ENCODE measurements around the gene FERMT2.

FERMT2 gene

DNA sequence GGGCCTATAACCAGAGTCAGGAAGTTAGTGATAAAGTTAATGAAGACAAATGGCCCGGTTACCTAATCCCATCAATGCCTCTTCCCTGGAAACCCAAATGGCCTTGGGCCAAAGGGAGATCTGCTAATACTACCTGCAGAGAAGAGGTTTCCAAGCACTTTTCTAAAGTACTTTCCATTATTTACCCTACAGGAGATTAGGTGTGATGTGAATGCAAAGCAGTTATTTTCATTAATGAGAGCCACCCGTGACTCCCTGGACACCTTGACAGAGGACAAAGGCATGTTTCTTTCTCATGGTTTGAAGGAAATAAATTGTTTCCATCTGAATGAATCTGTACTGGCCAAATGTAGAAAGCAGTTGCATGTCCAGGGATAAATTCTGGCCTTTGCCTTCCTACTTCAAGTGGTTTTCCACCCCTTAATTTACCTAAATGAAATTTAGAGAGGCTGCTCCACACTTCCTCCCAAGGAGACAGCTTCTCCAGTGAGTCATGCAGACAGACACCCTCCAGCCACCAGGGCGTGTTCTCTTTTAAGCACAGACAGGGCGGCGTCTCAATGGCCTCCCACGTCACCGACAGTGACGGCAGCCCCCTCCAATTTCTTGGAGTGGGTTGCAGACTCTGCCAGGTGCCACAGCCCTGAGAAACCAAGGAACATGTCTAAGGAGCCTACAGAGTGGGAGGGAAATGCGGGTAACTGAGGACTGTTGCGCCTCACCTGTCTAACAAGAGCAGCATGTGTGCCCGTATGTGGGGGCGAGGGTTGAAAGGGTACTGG lies 115.5 kb downstream of the FERMT2 start:
- FAIRE-seq: no peak
- TF ChIP-seq POLR2AphosphoS5 (IDR thresholded peaks at IDR 0.05; ENCODE audit: low read depth, low read length) (no peak), POLR2A (IDR thresholded peaks at IDR 0.05; ENCODE audit: low read depth, low read length) (no peak), TAF1 (IDR thresholded peaks at IDR 0.05; ENCODE audit: borderline replicate concordance, low read depth, low read length) (no peak)

DNA sequence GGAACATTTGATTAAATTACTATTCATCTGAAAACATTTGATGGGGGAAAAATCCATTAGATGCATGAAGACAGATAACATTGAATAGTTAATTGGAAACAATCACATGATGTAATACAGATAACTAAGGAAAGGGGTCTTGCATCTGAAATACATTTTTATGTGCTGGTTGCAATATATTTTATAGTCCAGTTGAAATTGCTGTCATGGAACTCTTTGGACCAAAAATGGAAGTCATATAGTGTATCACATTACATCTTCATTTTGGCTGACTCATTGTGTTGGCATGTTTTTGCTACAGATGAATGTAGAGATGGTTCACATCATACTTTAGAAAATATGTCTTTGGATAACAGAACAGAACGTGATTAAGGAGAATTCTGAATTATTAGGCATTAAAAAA lies 116.4 kb downstream of the FERMT2 start:
- DNase-seq (ENCODE audit: insufficient read length) (no peak), FAIRE-seq (no peak)
- TF ChIP-seq TAF1 (IDR thresholded peaks at IDR 0.05; ENCODE audit: borderline replicate concordance, low read depth, low read length) (no peak), POLR2AphosphoS5 (IDR thresholded peaks at IDR 0.05; ENCODE audit: low read depth, low read length) (no peak), POLR2A (IDR thresholded peaks at IDR 0.05; ENCODE audit: low read depth, low read length) (no peak)

More for the DNA sequence above, 115.5 kb downstream of the FERMT2 start:
- no peak for DNase-seq (ENCODE audit: insufficient read length)

DNA sequence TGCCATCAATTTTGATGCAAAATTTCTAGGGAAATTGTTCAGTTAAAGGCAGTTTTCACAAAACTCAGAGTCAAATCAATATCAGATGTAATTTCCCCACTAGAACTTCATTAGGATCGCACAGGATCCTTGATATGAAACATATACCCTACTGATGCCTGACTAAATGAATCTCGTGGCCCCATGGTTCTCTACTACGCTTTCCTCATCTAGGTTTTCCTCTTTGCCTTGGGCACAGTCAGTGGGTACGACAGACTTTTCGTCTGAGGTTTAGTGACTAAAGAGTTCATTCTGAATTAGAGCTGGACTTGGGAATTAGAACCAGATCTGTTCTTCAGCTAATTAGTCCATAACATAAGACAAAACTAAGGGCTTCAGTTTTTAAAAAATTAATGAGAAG lies 117.0 kb downstream of the FERMT2 start:
- no peak for TF ChIP-seq TAF1 (IDR thresholded peaks at IDR 0.05; ENCODE audit: borderline replicate concordance, low read depth, low read length)
- no peak for TF ChIP-seq POLR2AphosphoS5 (IDR thresholded peaks at IDR 0.05; ENCODE audit: low read depth, low read length)
- no peak for TF ChIP-seq POLR2A (IDR thresholded peaks at IDR 0.05; ENCODE audit: low read depth, low read length)
- FAIRE-seq (no peak), DNase-seq (ENCODE audit: insufficient read length) (no peak)

DNA sequence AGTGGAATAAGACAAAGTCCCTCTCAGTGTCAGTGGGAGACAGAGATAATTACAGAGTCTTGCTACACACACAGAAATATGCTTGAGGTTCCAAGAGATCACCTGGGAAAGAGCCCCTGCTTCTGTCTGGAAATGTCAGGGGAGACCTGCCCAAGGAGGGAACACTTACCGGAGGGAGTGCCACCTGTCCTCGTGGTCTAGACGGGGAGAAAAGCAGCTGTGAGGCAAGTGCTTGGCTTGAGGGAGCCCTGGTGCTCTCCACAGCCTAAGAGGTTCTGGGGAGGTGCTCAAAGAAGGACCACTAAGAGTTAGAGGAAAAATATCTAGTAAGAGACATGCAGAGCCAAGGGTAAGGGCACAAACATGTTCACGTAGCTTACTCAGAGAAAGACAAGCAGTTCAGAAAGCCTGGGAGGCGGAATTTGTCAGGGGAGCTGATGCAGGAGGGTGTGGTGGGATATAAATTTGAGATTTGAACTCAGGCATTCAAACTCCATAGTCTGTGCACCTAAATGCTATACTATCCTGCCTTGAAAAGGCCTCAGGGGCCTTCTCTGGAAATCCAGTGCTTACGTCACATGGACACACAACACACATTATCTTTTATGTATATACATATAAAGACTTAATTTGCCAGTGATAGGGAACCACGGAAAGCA lies 121.2 kb downstream of the FERMT2 start:
- TF ChIP-seq POLR2A (IDR thresholded peaks at IDR 0.05; ENCODE audit: low read depth, low read length) (no peak), TAF1 (IDR thresholded peaks at IDR 0.05; ENCODE audit: borderline replicate concordance, low read depth, low read length) (no peak), POLR2AphosphoS5 (IDR thresholded peaks at IDR 0.05; ENCODE audit: low read depth, low read length) (no peak)
- no peak for FAIRE-seq
- DNase-seq (ENCODE audit: insufficient read length): no peak

DNA sequence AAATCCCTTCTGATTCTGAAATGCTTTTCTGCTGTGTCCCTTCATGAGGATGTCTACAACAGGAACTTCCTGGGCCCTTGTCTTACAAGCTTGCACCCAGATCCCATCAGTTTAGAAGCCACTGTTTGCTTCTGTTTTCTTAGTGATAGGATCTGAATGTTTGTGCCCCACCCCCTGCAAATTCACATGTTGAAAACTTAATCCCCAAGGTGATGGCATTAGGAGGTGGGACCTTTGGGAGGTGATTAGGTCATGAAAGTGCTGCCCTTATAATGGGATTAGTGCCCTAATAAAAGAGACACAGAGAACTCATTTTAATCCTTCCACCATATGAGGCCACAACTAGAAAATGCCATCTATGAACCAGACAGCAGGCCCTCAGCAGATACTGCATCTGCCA lies 123.4 kb downstream of the FERMT2 start:
- FAIRE-seq (no peak), DNase-seq (ENCODE audit: insufficient read length) (no peak)
- TF ChIP-seq TAF1 (IDR thresholded peaks at IDR 0.05; ENCODE audit: borderline replicate concordance, low read depth, low read length): no peak
- no peak for TF ChIP-seq POLR2A (IDR thresholded peaks at IDR 0.05; ENCODE audit: low read depth, low read length)
- no peak for TF ChIP-seq POLR2AphosphoS5 (IDR thresholded peaks at IDR 0.05; ENCODE audit: low read depth, low read length)

DNA sequence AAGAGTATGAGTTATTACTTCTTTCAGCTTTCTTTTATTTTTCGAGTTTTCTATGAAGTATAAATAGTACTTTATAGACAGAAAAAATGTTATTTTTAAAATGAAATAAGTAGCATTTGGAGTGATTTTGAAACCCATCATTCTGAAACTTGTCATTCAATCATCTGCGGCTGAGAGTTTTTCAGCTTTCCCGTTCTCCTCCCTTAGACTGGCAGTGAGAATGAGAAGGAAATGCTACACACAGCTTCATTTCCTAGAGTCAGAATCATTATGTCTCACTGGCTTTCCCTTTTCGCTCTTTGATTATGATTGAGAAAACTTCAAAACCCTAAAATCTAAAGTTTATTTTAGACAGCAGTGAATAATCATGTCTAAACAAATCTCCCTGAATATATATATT lies 125.8 kb downstream of the FERMT2 start:
- DNase-seq (ENCODE audit: insufficient read length) (no peak), FAIRE-seq (no peak)
- TF ChIP-seq POLR2A (IDR thresholded peaks at IDR 0.05; ENCODE audit: low read depth, low read length) (no peak), POLR2AphosphoS5 (IDR thresholded peaks at IDR 0.05; ENCODE audit: low read depth, low read length) (no peak)

DNA sequence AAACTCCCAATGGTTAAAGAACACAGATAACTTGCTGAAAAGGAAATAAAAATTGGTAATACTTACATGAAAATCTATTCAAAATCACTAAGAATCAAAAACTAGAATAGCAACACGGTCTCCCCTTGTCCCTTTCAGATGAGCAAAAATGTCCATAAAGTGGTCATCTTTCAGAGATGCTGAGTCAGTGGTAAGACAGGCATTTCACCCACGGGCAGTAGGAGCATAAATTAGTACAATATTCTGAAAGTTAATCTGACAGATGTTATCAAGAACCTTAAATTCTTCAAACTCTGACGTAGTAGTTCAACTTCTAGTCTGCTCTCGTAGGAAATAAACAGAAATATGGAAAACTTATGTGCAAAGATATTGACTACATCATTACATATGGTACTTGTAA lies 126.4 kb downstream of the FERMT2 start:
- TF ChIP-seq POLR2AphosphoS5 (IDR thresholded peaks at IDR 0.05; ENCODE audit: low read depth, low read length) (no peak), TAF1 (IDR thresholded peaks at IDR 0.05; ENCODE audit: borderline replicate concordance, low read depth, low read length) (no peak), POLR2A (IDR thresholded peaks at IDR 0.05; ENCODE audit: low read depth, low read length) (no peak)
- DNase-seq (ENCODE audit: insufficient read length) (no peak), FAIRE-seq (no peak)

DNA sequence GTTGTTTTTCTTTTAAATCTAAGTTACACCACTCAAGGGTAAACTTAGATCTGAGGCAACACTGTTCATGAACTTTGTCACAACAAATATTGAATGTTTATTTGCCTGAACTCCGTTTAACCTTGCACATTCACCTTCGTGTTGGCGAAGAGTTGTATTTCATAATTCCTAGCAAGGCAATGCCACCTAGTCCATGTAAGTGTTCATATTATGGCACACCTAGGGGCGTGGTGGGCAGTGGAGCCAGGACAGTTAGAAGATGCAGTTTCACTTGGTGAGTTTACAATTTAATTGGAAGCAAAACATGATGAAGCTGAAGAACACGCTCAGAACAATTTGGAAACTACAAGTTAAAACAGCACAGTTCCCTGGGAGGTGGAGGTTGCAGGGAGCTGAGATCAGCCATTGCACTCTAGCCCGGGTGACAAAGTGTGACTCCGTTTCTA lies 129.0 kb downstream of the FERMT2 start:
- FAIRE-seq (no peak), DNase-seq (ENCODE audit: insufficient read length) (no peak)
- TF ChIP-seq TAF1 (IDR thresholded peaks at IDR 0.05; ENCODE audit: borderline replicate concordance, low read depth, low read length) (no peak), POLR2A (IDR thresholded peaks at IDR 0.05; ENCODE audit: low read depth, low read length) (no peak), POLR2AphosphoS5 (IDR thresholded peaks at IDR 0.05; ENCODE audit: low read depth, low read length) (no peak)

DNA sequence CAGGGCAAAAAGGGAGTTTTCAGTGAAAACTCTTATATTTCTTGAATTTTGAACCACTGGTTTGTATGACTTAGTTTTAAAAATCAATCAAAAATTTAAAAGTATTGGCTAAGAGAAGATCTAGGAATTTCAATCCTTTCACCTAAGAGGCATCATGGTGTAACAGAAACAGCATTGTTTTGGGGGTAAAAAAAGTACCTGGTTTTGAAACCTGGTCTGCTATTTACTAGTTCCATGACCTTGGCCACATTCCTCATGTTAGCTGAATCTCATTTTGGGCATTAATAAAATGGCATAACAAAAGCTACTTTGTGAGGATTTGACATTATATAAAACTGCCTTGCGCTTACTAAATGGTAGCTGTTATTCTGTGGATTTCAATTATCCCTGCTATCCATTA lies 142.7 kb downstream of the FERMT2 start:
- FAIRE-seq: no peak
- DNase-seq (ENCODE audit: insufficient read length): no peak

More for the DNA sequence above, 142.7 kb downstream of the FERMT2 start:
- no peak for TF ChIP-seq POLR2AphosphoS5 (IDR thresholded peaks at IDR 0.05; ENCODE audit: low read depth, low read length)
- no peak for TF ChIP-seq POLR2A (IDR thresholded peaks at IDR 0.05; ENCODE audit: low read depth, low read length)
- TF ChIP-seq TAF1 (IDR thresholded peaks at IDR 0.05; ENCODE audit: borderline replicate concordance, low read depth, low read length): no peak

All from GM12892 (cell line).